ENCODE data around the gene IFNA13.
"Not testable (repeated sequence)": the region's sequence is repeated elsewhere in the genome, so short reads cannot be mapped to it uniquely, and the experiment has no call there.

The IFNA13 gene

GRCh38 chr9:21385131-21385670 is 17.3 kb upstream of the IFNA13 start, which contains the start of gene IFNA2:
TSS of gene IFNA2 (minus strand) at chr9:21385398. CDS start at chr9:21385329, 69 bp downstream.
- DNase-seq (ENCODE audit: extremely low read depth, low read depth) = no peak
- TF ChIP-seq CTCF (IDR thresholded peaks at IDR 0.05; ENCODE audit: low read depth, low read length) = no peak

- no peak for DNase-seq (ENCODE audit: extremely low read depth, low read depth)
- TF ChIP-seq CTCF (IDR thresholded peaks at IDR 0.05; ENCODE audit: low read depth, low read length) = no peak
These were observed 15.8 kb upstream of the IFNA13 start for GRCh38 chr9:21383627-21384026.

GRCh38 chr9:21381448-21382339 is 13.8 kb upstream of the IFNA13 start:
- TF ChIP-seq CTCF (IDR thresholded peaks at IDR 0.05; ENCODE audit: low read depth, low read length) = no peak
- no peak for DNase-seq (ENCODE audit: extremely low read depth, low read depth)

GRCh38 chr9:21371467-21371866 is 3.6 kb upstream of the IFNA13 start:
- not testable (repeated sequence) for DNase-seq (ENCODE audit: extremely low read depth, low read depth)

GRCh38 chr9:21367169-21367568 is 688 bp downstream of the IFNA13 start:
- not testable (repeated sequence) for DNase-seq (ENCODE audit: extremely low read depth, low read depth)

GRCh38 chr9:21362287-21362686 is 5.6 kb downstream of the IFNA13 start:
- TF ChIP-seq CTCF (IDR thresholded peaks at IDR 0.05; ENCODE audit: low read depth, low read length) = no peak
- DNase-seq (ENCODE audit: extremely low read depth, low read depth) = no peak

GRCh38 chr9:21357479-21358460 is 10.1 kb downstream of the IFNA13 start:
- no peak for DNase-seq (ENCODE audit: extremely low read depth, low read depth)
- TF ChIP-seq CTCF (IDR thresholded peaks at IDR 0.05; ENCODE audit: low read depth, low read length) = no peak

- TF ChIP-seq CTCF (IDR thresholded peaks at IDR 0.05; ENCODE audit: low read depth, low read length) = no peak
- DNase-seq (ENCODE audit: extremely low read depth, low read depth) = no peak
These were observed 17.1 kb downstream of the IFNA13 start, which contains the start of gene IFNA6 for GRCh38 chr9:21350787-21351186. TSS of gene IFNA6 (minus strand) at chr9:21350887. CDS start at chr9:21350887, 0 bp downstream.
